GM12873 (cell line): ENCODE results near the gene CSAD.
A peak's percentile ranks its signal among the peaks of the same experiment; 100 is the strongest.

ENCODE experiments used
- TF ChIP-seq, protein P1 (sequence below): IDR thresholded peaks from 2 replicates; pipeline ENCODE4 v1.5.1; 2012; ENCODE audit warnings: low read depth, mild to moderate bottlenecking, moderate library complexity, low read length, control low read depth; ENCODE audit not compliant: insufficient read depth; ENCODE audit errors: missing control alignments

The CSAD gene

DNA sequence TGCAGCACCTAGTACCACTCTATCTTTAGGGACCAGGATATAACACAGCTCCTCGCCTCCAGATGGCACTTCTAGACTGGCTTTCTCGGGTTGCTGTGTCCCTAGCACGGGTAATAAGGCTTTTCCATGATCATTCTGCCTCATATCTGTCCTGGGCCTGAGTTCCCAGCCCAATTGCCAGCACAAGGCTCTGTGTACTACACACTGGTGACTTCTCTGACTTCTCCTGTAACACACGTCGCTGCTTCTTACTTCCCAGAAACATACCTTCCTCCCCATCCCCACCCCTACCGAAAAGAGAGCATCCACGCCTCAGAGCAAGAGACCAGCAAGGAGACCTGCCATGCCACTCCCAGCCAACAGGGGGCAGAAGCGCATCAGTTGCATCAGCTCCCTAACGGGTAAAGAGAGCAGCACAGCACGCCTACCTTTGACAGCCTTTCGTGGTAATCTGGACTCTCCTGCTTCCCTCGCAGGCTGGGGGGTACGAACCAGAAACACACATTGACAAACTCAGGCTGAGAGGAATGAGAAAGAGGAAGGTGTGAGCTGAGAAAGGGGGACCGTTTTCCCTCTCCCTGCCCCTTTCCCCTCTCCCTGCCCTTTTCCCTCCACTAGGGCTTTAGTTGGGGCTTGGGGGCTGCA, 21.4 kb downstream of the CSAD start:
- TF ChIP-seq, protein P1, sequence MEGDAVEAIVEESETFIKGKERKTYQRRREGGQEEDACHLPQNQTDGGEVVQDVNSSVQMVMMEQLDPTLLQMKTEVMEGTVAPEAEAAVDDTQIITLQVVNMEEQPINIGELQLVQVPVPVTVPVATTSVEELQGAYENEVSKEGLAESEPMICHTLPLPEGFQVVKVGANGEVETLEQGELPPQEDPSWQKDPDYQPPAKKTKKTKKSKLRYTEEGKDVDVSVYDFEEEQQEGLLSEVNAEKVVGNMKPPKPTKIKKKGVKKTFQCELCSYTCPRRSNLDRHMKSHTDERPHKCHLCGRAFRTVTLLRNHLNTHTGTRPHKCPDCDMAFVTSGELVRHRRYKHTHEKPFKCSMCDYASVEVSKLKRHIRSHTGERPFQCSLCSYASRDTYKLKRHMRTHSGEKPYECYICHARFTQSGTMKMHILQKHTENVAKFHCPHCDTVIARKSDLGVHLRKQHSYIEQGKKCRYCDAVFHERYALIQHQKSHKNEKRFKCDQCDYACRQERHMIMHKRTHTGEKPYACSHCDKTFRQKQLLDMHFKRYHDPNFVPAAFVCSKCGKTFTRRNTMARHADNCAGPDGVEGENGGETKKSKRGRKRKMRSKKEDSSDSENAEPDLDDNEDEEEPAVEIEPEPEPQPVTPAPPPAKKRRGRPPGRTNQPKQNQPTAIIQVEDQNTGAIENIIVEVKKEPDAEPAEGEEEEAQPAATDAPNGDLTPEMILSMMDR: peak; percentile 100

DNA sequence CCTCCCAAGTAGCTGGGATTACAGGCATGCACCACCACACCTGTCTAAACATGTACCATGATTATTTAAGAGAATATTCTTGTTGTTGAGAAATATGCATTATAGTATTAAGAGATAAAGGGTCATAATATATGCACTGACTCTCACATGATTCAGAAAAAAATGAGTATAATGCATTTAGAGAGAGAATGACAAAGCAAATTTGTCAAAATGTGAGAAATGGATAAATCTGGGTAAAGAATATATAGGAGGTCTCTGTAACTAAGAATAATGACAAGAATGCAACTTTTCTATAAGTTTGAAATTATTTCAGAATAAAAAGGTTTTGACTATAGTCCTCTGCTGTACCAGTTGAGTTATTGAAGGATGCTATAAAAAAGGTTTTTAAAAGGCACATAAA, 28.3 kb downstream of the CSAD start:
- TF ChIP-seq, protein P1: no peak

DNA sequence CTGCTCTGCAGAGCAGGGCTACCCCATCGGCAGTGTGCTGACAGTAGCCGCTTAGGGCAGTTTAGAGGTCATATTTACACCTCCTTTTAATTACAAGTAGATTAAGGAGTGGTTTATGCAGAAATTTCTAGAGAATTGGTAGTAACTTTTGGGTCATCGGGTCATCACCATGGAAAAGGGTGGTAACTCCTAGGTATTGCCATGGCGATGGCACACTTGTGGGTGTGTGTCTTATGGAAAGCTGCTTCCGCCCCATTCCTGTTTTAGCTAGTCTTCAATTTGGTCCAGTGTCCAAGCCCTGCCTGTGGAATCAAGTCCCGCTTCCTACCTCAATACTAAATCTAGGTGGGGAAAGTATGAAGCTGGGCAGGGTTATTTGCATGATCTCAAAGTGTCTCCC, 29.7 kb downstream of the CSAD start:
- TF ChIP-seq, protein P1: no peak

DNA sequence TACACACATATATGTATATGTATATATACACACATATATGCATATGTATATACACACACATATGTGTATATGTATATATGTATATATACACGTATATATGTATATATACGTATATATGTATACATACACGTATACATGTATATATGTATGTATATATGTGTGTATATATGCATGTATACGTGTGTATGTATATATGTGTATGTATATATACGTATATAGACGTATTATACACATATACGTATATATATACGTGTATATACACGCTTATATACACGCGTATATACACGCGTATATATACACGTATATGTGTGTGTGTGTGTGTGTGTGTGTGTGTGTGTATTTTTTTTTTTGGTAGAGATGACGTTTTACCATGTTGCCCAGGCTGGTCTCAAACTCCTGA, 33.1 kb downstream of the CSAD start:
- TF ChIP-seq, protein P1: no peak

DNA sequence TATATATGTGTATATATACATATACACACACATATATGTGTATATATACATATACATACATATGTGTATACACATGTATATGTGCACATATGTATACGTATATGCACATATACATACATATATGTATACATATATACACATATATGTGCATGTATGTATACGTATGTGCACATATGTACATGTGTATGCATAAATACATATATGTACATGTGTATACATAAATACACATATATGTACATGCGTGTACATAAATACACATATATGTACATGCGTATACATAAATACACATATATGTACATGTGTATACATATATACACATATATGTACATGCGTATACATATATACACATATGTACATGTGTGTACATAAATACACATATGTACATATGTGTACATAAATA, 33.5 kb downstream of the CSAD start:
- TF ChIP-seq, protein P1: no peak

DNA sequence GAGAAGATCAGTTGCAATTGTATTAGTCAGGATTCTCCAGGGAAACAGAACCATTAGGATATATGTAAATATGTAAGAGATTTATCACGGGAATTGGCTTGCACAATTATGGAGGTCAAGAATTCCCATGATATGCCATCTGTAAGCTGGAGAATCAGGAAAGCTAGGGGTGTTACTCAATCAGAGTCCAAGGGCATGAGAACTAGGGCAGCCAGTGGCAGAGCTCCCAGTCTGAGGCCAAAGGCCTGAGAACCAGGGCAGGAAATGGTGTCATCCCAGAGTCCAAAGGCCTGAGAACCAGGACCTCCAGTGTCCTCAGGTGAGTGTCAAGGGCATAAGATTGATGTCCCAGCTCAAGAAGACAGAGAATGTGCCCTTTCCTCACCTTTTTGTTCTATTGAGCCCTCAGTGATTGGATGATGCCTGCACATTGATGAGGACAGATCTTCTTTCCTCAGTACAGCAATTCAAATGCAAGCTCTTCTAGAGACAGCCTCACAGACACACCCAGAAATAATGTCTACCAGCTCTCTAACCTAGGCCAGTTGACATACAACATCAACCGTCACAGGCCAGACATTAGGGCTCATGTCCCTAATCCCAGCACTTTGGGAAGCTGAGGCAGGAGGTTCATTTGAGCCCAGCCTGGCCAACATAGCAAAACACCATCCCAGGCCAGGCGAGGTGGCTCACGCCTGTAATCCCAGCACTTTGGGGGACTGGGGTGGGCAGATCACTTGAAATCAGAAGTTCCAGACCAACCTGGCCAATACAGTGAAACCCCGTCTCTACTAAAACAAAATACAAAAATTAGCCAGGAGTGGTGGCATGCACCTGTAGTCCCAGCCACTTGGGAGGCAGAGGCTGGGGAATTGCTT, 35.1 kb downstream of the CSAD start:
- TF ChIP-seq, protein P1: no peak

DNA sequence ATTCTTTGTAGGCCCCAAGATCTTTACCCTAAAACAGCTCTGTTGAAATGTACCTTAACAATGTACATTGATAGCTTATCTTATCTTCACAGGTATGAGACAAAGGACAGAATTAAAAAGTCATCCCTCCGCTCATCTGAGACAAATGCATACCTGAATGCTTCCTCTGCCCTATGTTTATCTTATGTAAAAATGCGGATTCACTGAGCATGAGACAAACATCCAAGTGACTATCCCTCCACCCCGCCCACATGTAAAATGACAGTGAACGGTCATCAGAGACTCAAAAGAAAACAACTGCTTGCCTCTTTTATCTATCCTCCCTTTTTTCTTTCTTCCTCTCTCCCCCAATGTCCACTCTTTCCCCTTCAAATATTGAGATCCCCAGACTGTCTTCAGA, 37.4 kb downstream of the CSAD start:
- TF ChIP-seq, protein P1: no peak
